Ishikawa (cell line): ENCODE measurements around the gene SLC2A4RG.

ENCODE experiments used
- CEBPB ChIP-seq: IDR thresholded peaks from 2 replicates; pipeline ENCODE4 v1.6.1; 2012
- TEAD4 ChIP-seq: IDR thresholded peaks from 2 replicates; pipeline ENCODE4 v1.6.1; 2012

DNA sequence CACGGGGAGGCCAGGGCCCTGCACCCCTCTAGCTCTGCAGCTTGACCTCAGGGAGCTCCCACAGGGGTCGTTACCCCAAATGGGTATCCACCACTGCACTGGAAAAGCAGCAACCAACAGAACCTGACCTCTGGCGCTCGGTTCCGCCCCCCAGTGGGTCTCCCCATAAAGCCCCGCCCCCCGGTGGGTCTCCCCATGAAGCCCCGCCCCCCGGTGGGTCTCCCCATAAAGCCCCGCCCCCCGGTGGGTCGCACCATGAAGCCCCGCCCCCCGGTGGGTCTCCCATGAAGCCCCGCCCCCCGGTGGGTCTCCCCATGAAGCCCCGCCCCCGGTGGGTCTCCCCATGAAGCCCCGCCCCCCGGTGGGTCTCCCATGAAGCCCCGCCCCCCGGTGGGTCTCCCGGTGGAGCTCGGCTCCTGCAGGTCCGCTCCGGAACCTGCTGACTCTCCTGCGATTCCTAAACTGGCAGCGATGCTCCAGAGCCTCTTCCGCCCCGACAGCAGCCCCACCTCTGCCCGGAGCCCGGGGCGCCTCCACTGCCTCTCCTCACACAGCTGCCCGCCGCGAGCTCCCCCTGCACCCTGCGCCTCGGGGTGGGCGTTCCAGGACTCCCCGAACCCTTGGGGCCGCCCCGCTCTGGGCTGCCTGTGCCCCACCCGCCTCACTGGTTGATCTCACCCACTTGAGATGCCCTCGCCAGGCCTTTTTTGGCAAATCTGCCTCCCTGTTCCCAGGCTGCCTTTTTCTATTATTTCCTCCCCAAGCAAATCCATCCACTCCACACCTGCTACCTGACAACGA lies 12.1 kb downstream of the SLC2A4RG start:
- TF ChIP-seq TEAD4, result no peak
- TF ChIP-seq CEBPB, result no peak
